ENCODE results near the gene GJD3. TPM values are rescaled to one million over a fixed set of nuclear protein-coding genes. Genes with fewer than 3 reads are reported as not detected.
"Not testable (repeated sequence)": the region's sequence is repeated elsewhere in the genome, so short reads cannot be mapped to it uniquely, and the experiment has no call there.

Gene GJD3
- total RNA-seq, 1 experiment from 2014 or later: not detected

GRCh38 chr17:40373324-40373723 is 8.8 kb upstream of the GJD3 start:
- H2AFZ ChIP-seq (ENCODE audit: low read length): no peak overlapping the region
- peaks cover 6 to 8% of the 10 kb centered on the region in 2 experiments; a peak in 4 of 5 replicates for H3K9me3 Mint-ChIP-seq

GRCh38 chr17:40372644-40373043 is 8.1 kb upstream of the GJD3 start:
- not testable (repeated sequence) for H3K27ac ChIP-seq (ENCODE audit: insufficient read length, low read depth, low read length); H3K27ac Mint-ChIP-seq; H3K9ac ChIP-seq (ENCODE audit: extremely low read depth, insufficient read length, low read length); H3K27me3 Mint-ChIP-seq (ENCODE audit: low read depth); H2BK5ac ChIP-seq (ENCODE audit: insufficient read length, low read length); H4K8ac ChIP-seq (replicated peaks; ENCODE audit: insufficient read length, low read depth, low read length); H3K36me3 Mint-ChIP-seq (ENCODE audit: insufficient read depth in 1 of 3, low read depth in 3 of 3); H3K27me3 ChIP-seq (ENCODE audit: insufficient read depth, low read length); H2BK15ac ChIP-seq (ENCODE audit: low read depth, low read length); H3K4me2 ChIP-seq (ENCODE audit: insufficient read depth, insufficient read length, low read length); H4K20me1 ChIP-seq (ENCODE audit: control insufficient read depth, insufficient read depth, insufficient read length); H3K79me2 ChIP-seq (ENCODE audit: insufficient read depth, low read length); H3K4ac ChIP-seq (ENCODE audit: low read depth, low read length); H3K23me2 ChIP-seq (ENCODE audit: insufficient read length, low read depth, low read length, poor library complexity, severe bottlenecking); H3K23ac ChIP-seq (ENCODE audit: insufficient read length, low read depth, low read length); H3K4me3 Mint-ChIP-seq; H4K5ac ChIP-seq (ENCODE audit: insufficient read length, low read depth, low read length); H3K9me3 Mint-ChIP-seq; H2AFZ ChIP-seq (ENCODE audit: low read length); H2AK5ac ChIP-seq (ENCODE audit: insufficient read length, low read length); H3K79me1 ChIP-seq (ENCODE audit: insufficient read depth, low read depth, low read length, poor library complexity, severe bottlenecking); H3K9me3 ChIP-seq (ENCODE audit: control insufficient read depth, low read depth, low read length); H3K14ac ChIP-seq (ENCODE audit: insufficient read depth, low read length); DNase-seq; H2BK120ac ChIP-seq (ENCODE audit: low read depth, low read length, poor library complexity, severe bottlenecking); H3K56ac ChIP-seq (ENCODE audit: insufficient read length, low read depth, low read length); H3K18ac ChIP-seq (ENCODE audit: insufficient read length, low read depth, low read length); H4K91ac ChIP-seq (ENCODE audit: insufficient read length, low read depth, low read length); H3T11ph ChIP-seq (ENCODE audit: low read length); H2BK20ac ChIP-seq (ENCODE audit: low read depth, low read length, poor library complexity, severe bottlenecking); H3K4me1 ChIP-seq (ENCODE audit: insufficient read depth, low read length); H2BK12ac ChIP-seq (ENCODE audit: insufficient read length, low read depth, low read length)
- no CpG with 5 or more reads among the region's 4 CpGs for WGBS (ENCODE audit: extremely low coverage, insufficient read length, low lambda C conversion rate)
- H3K4me1 Mint-ChIP-seq: peaks cover 7 to 12% of the 10 kb centered on the region in 2 experiments

More at GRCh38 chr17:40373324-40373723, 8.8 kb upstream of the GJD3 start:
- Mint-ChIP-seq H3K4me1 (peaks cover 7 to 12% of the 10 kb centered on the region in 2 experiments), H3K4me3 (no peak overlapping the region), H3K27me3 (ENCODE audit: low read depth) (no peaks in the 10 kb centered on the region; the same call in 1 of the 2 replicates), H3K36me3 (ENCODE audit: insufficient read depth in 1 of 3, low read depth in 3 of 3) (peaks cover 0 to 5% (median 2%) of the 10 kb centered on the region in 3 experiments; a peak in 4 of 7 replicates), H3K27ac (no peak overlapping the region; a peak in 1 of 7 replicates)
- Histone ChIP-seq H2BK12ac (ENCODE audit: insufficient read length, low read depth, low read length) (no peak overlapping the region), H3K56ac (ENCODE audit: insufficient read length, low read depth, low read length) (no peak overlapping the region), H3K79me2 (ENCODE audit: insufficient read depth, low read length) (no peaks in the 10 kb centered on the region), H2AK5ac (ENCODE audit: insufficient read length, low read length) (no peak overlapping the region), H3K9me3 (ENCODE audit: control insufficient read depth, low read depth, low read length) (no peaks in the 10 kb centered on the region), H3K23me2 (ENCODE audit: insufficient read length, low read depth, low read length, poor library complexity, severe bottlenecking) (no peaks in the 10 kb centered on the region), H4K20me1 (ENCODE audit: control insufficient read depth, insufficient read depth, insufficient read length) (no peaks in the 10 kb centered on the region), H3K4me1 (ENCODE audit: insufficient read depth, low read length) (no peaks in the 10 kb centered on the region), H3K14ac (ENCODE audit: insufficient read depth, low read length) (no peak overlapping the region), H3K4me2 (ENCODE audit: insufficient read depth, insufficient read length, low read length) (no peak overlapping the region), H4K8ac (replicated peaks; ENCODE audit: insufficient read length, low read depth, low read length) (no peak overlapping the region), H2BK120ac (ENCODE audit: low read depth, low read length, poor library complexity, severe bottlenecking) (no peak overlapping the region), H2BK15ac (ENCODE audit: low read depth, low read length) (no peak overlapping the region), H3K23ac (ENCODE audit: insufficient read length, low read depth, low read length) (no peak overlapping the region), H3K27ac (ENCODE audit: insufficient read length, low read depth, low read length) (no peak overlapping the region), H3K79me1 (ENCODE audit: insufficient read depth, low read depth, low read length, poor library complexity, severe bottlenecking) (no peaks in the 10 kb centered on the region), H2BK20ac (ENCODE audit: low read depth, low read length, poor library complexity, severe bottlenecking) (no peak overlapping the region), H4K5ac (ENCODE audit: insufficient read length, low read depth, low read length) (no peak overlapping the region), H3K18ac (ENCODE audit: insufficient read length, low read depth, low read length) (no peak overlapping the region), H3K9ac (ENCODE audit: extremely low read depth, insufficient read length, low read length) (no peak overlapping the region), H3K27me3 (ENCODE audit: insufficient read depth, low read length) (no peaks in the 10 kb centered on the region), H2BK5ac (ENCODE audit: insufficient read length, low read length) (no peak overlapping the region), H3K4ac (ENCODE audit: low read depth, low read length) (no peak overlapping the region), H3T11ph (ENCODE audit: low read length) (no peak overlapping the region), H4K91ac (ENCODE audit: insufficient read length, low read depth, low read length) (no peak overlapping the region)
- no CpG with 5 or more reads among the region's 4 CpGs for WGBS (ENCODE audit: extremely low coverage, insufficient read length, low lambda C conversion rate)
- TF ChIP-seq CTCF (conservative IDR thresholded peaks at IDR 0.05): no peak
- DNase-seq: no peak
